Spinal cord (tissue), 10 donors: ENCODE data around the gene EPB41L4B. TPM values are rescaled to one million over a fixed set of nuclear protein-coding genes. Genes with fewer than 3 reads are reported as not detected.

Experiments used
- DNase-seq, 6 donors: peaks; one replicate each; pipeline versions ENCODE4 v3.0.0 to v3.0.0-alpha.2; 2013 to 2015; ENCODE audit warnings: low spot score in 6 of 6, low read depth in 4 of 6
- H3K27ac ChIP-seq: one replicate; pipeline ENCODE4 v1.5.1; 2013; ENCODE audit warnings: low read depth, low read length, control low read depth
- H3K27me3 ChIP-seq: one replicate; pipeline ENCODE4 v1.6.1; 2013; ENCODE audit warnings: low read length; ENCODE audit not compliant: control insufficient read depth, insufficient read depth
- H3K36me3 ChIP-seq: one replicate; pipeline ENCODE4 v1.6.1; 2013; ENCODE audit warnings: low read length; ENCODE audit not compliant: control insufficient read depth, insufficient read depth
- H3K4me1 ChIP-seq: one replicate; pipeline ENCODE4 v1.6.1; 2013; ENCODE audit warnings: low read length; ENCODE audit not compliant: control insufficient read depth, insufficient read depth
- H3K4me3 ChIP-seq: one replicate; pipeline ENCODE4 v1.5.1; 2013; ENCODE audit warnings: low read depth, low read length, control low read depth
- H3K9me3 ChIP-seq: one replicate; pipeline ENCODE4 v1.6.1; 2013; ENCODE audit warnings: low read length; ENCODE audit not compliant: control insufficient read depth, insufficient read depth
- WGBS: methylation state at CpG from one replicate; pipeline ENCODE4 v1.1.5; 2013; ENCODE audit warnings: missing lambda C conversion rate; ENCODE audit not compliant: insufficient coverage; 5-methylcytosine and 5-hydroxymethylcytosine counted together
- polyA plus RNA-seq, 2 donors: library from polyadenylated mRNA; unstranded; fragments of 120-200 nt; gene quantifications; one replicate each; pipeline ENCODE4 v1.2.1, GENCODE V29; 2013; ENCODE audit not compliant: insufficient read length in 2 of 2
- total RNA-seq, 2 donors: library from RNA; depleted of rRNA in 1 of 2; stranded (reverse); fragments of 120-200 nt in 1 of 2; fragments of >200 nt in 1 of 2; gene quantifications; one replicate each; pipeline versions ENCODE4 v1.2.3 to v1.2.4, GENCODE V29; 2013 to 2014
- donor health status: healthy.

EPB41L4B gene
- total and polyA plus RNA-seq, 4 donors, result 12.2 to 42.8 (median 30.6) TPM

GRCh38 chr9:109150925-109151545, 169.8 kb downstream of the EPB41L4B start:
- no peak for DNase-seq
- peaks cover 4% of the 10 kb centered on the region for H3K36me3 ChIP-seq
- peaks cover 2% of the 10 kb centered on the region for H3K9me3 ChIP-seq
- no peaks in the 10 kb centered on the region for H3K4me1 ChIP-seq
- WGBS, result 86% methylated on average over 1 of the region's 3 CpGs
- H3K4me3 ChIP-seq, result no peak overlapping the region
- H3K27me3 ChIP-seq, result no peaks in the 10 kb centered on the region
- no peak overlapping the region for H3K27ac ChIP-seq

GRCh38 chr9:109149722-109150121, 171.1 kb downstream of the EPB41L4B start:
- DNase-seq, result no peak
- Histone ChIP-seq H3K4me1 (no peaks in the 10 kb centered on the region), H3K9me3 (peaks cover 2% of the 10 kb centered on the region), H3K4me3 (no peak overlapping the region), H3K27me3 (no peaks in the 10 kb centered on the region), H3K36me3 (peaks cover 17% of the 10 kb centered on the region), H3K27ac (no peak overlapping the region)
- no CpG with 5 or more reads among the region's 4 CpGs for WGBS

GRCh38 chr9:109149089-109149488, 171.8 kb downstream of the EPB41L4B start:
- no peak overlapping the region for H3K4me3 ChIP-seq
- no peak overlapping the region for H3K27ac ChIP-seq
- peaks cover 22% of the 10 kb centered on the region for H3K36me3 ChIP-seq
- 94% methylated on average over 5 of the region's 5 CpGs for WGBS
- no peak for DNase-seq
- H3K4me1 ChIP-seq, result no peaks in the 10 kb centered on the region
- no peaks in the 10 kb centered on the region for H3K27me3 ChIP-seq
- peaks cover 2% of the 10 kb centered on the region for H3K9me3 ChIP-seq

GRCh38 chr9:109145051-109145450, 175.8 kb downstream of the EPB41L4B start:
- 94% methylated on average over 3 of the region's 6 CpGs for WGBS

GRCh38 chr9:109143881-109144562, 176.8 kb downstream of the EPB41L4B start:
- DNase-seq, result no peak
- Histone ChIP-seq H3K9me3 (no peaks in the 10 kb centered on the region), H3K4me1 (no peaks in the 10 kb centered on the region), H3K4me3 (no peak overlapping the region), H3K27ac (no peak overlapping the region), H3K27me3 (no peaks in the 10 kb centered on the region), H3K36me3 (peaks cover 45% of the 10 kb centered on the region)
- WGBS, result 95% methylated on average over 2 of the region's 5 CpGs

More at GRCh38 chr9:109145051-109145450, 175.8 kb downstream of the EPB41L4B start:
- Histone ChIP-seq H3K4me3 (no peak overlapping the region), H3K4me1 (no peaks in the 10 kb centered on the region), H3K27ac (no peak overlapping the region), H3K9me3 (no peaks in the 10 kb centered on the region), H3K27me3 (no peaks in the 10 kb centered on the region), H3K36me3 (peaks cover 45% of the 10 kb centered on the region)
- no peak for DNase-seq

- no peak for DNase-seq
- no peaks in the 10 kb centered on the region for H3K4me1 ChIP-seq
- no peak overlapping the region for H3K4me3 ChIP-seq
- H3K27ac ChIP-seq, result no peak overlapping the region
- peaks cover 47% of the 10 kb centered on the region for H3K36me3 ChIP-seq
- 96% methylated on average over 3 of the region's 5 CpGs for WGBS
- no peaks in the 10 kb centered on the region for H3K9me3 ChIP-seq
- H3K27me3 ChIP-seq, result no peaks in the 10 kb centered on the region
Observed at GRCh38 chr9:109141375-109141774, 179.5 kb downstream of the EPB41L4B start.

- Histone ChIP-seq H3K4me1 (no peaks in the 10 kb centered on the region), H3K27me3 (no peaks in the 10 kb centered on the region), H3K9me3 (no peaks in the 10 kb centered on the region), H3K4me3 (no peak overlapping the region), H3K27ac (no peak overlapping the region), H3K36me3 (peaks cover 36% of the 10 kb centered on the region)
- WGBS, result 100% methylated on average over 1 of the region's 1 CpG
- no peak for DNase-seq
Observed at GRCh38 chr9:109139851-109140250, 181.0 kb downstream of the EPB41L4B start.

- H3K27me3 ChIP-seq, result no peaks in the 10 kb centered on the region
- peaks cover 28% of the 10 kb centered on the region for H3K36me3 ChIP-seq
- no peak for DNase-seq
- no peaks in the 10 kb centered on the region for H3K4me1 ChIP-seq
- no peaks in the 10 kb centered on the region for H3K9me3 ChIP-seq
- H3K27ac ChIP-seq, result no peak overlapping the region
- no peak overlapping the region for H3K4me3 ChIP-seq
- WGBS, result 92% methylated on average over 1 of the region's 2 CpGs
Observed at GRCh38 chr9:109138421-109138820, 182.4 kb downstream of the EPB41L4B start.

- H3K27ac ChIP-seq, result no peak overlapping the region
- peaks cover 6% of the 10 kb centered on the region for H3K36me3 ChIP-seq
Observed at GRCh38 chr9:109134167-109134578, 186.7 kb downstream of the EPB41L4B start.

GRCh38 chr9:109133533-109133932, 187.3 kb downstream of the EPB41L4B start:
- Histone ChIP-seq H3K4me3 (no peak overlapping the region), H3K4me1 (no peaks in the 10 kb centered on the region), H3K9me3 (no peaks in the 10 kb centered on the region), H3K27ac (no peak overlapping the region), H3K36me3 (peaks cover 3% of the 10 kb centered on the region), H3K27me3 (no peaks in the 10 kb centered on the region)
- WGBS, result no CpG with 5 or more reads among the region's 2 CpGs
- DNase-seq, result no peak

More at GRCh38 chr9:109134167-109134578, 186.7 kb downstream of the EPB41L4B start:
- DNase-seq, result no peak
- Histone ChIP-seq H3K27me3 (no peaks in the 10 kb centered on the region), H3K4me3 (no peak overlapping the region), H3K9me3 (no peaks in the 10 kb centered on the region), H3K4me1 (no peaks in the 10 kb centered on the region)
- WGBS, result 75% methylated on average over 1 of the region's 1 CpG
